AG20443 (cell line): Measurements from ENCODE around the gene GRIN2C.

Experiments used
- DNase-seq: peaks from one replicate; pipeline ENCODE4 v3.0.0; 2012; ENCODE audit warnings: low spot score, mixed read lengths

Gene GRIN2C

DNA sequence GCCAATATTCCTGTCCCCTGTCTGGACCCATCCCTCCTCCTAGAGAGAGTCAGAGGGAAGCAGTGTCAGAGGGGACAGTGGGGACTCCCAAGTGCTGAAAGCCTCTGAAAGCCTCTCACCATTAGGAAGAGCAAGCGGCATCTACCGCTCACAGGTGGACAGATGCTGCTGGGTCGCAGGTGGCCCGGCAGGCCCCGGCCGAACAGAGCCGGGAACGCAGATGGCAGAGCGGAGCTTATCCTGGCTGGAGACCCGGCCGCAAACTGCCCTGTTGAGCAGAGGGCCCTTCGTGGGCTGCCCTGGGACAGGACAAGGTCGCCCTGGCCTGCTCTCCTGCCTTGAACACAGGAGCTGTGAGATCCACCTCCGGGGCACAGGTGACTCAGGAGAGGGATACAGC, 60.6 kb downstream of the GRIN2C start:
- DNase-seq = no peak

DNA sequence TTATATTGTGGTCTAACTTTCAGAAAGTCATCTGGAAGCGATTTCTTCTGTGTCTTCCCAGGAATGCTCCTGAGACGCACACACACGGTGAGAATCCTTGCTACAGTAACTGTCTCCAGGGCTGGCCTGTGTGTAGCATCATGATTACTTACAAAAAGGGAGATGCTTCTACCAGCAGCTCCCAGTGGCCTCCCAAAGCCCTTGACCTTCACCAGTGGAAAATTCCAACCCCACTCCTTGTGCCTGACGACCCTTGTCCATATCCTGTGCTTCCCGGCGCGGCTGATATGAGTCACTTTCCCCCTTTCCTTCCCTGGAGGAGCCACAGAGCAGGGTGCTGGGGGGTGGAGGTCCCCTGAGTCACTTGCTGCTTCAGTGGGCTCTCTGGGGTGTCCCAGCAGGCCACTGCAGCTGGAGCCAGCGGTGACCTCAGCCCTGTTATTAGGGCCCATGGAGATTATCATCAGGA, 61.4 kb downstream of the GRIN2C start:
- DNase-seq = peak; percentile 40

DNA sequence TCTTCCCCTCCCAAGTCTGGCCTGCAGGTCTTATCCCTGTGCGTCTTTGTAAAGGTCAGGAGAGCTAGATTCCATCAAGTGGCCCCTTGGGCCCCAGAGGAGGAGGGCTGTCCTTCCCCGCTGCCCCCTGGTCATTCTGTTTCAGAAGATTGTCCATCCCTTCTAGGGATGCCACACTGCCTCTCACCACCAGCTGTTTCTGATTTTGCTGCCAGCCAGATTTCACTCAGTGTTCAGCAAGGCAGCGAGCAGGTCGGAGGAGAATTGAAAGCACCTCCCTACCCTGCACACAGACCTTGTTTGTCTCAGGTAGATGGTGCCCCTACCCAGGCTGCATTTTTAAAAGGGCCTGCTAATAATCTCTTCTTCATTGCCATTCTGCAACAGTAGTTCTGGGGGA, 61.9 kb downstream of the GRIN2C start:
- DNase-seq = no peak

GRCh38 chr17:74796866-74797265, 62.8 kb downstream of the GRIN2C start:
- DNase-seq = no peak

DNA sequence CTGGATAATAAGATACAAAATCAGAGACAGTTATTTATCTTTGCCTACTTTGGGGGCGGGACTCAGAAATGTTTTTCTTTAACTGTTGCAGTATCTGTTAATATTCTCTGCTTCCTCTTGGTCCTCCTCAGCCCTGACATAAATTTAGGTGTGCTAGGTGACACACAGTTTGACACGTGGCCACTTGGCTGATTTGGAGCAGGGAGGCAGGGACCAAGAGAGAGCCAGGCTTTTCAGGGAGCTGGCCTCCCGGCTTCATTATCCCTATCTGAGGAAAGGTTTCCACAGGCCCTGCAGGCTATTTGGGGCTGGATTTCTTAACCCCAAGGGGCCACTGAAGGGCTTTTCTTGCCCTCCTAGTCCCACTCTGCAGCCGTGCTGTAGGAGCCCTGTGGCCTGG, 63.5 kb downstream of the GRIN2C start:
- no peak for DNase-seq

- no peak for DNase-seq
These were observed 64.2 kb downstream of the GRIN2C start for GRCh38 chr17:74795327-74796020.

- DNase-seq = no peak
These were observed 67.0 kb downstream of the GRIN2C start for GRCh38 chr17:74792586-74793105.
